Natural killer cell (primary cell): ENCODE data around the gene STMP1. TPM values are rescaled to one million over a fixed set of nuclear protein-coding genes. Genes with fewer than 3 reads are reported as not detected.
"Not testable (repeated sequence)": the region's sequence is repeated elsewhere in the genome, so short reads cannot be mapped to it uniquely, and the experiment has no call there.

Experiments used
- ATAC-seq, 3 donors: fragments of 150-1000 bp in 2 of 3; fragments of 200-7000 bp in 1 of 3; cut with Tn5 transposase; 1 replicate in 1 of 3; 2 replicates in 2 of 3; pipeline ENCODE4 v1.10.0; 2021; ENCODE audit warnings: mild to moderate bottlenecking in 2 of 3, moderate library complexity in 2 of 3
- DNase-seq, 2 donors: peaks; one replicate each; pipeline versions ENCODE4 v3.0.0 to v3.0.0-alpha.2; 2013 to 2021; ENCODE audit warnings: mixed read lengths in 1 of 2
- H3K27ac ChIP-seq: one replicate; pipeline ENCODE4 v1.5.1; 2013; ENCODE audit warnings: mild to moderate bottlenecking, low read length
- H3K27me3 ChIP-seq: one replicate; pipeline ENCODE4 v1.6.1; 2013; ENCODE audit warnings: low read length; ENCODE audit not compliant: control insufficient read depth, insufficient read depth
- H3K36me3 ChIP-seq: one replicate; pipeline ENCODE4 v1.6.1; 2013; ENCODE audit warnings: low read length; ENCODE audit not compliant: control insufficient read depth, insufficient read depth
- H3K4me1 ChIP-seq: one replicate; pipeline ENCODE4 v1.6.1; 2013; ENCODE audit warnings: low read length; ENCODE audit not compliant: control insufficient read depth, insufficient read depth
- H3K4me3 ChIP-seq: one replicate; pipeline ENCODE4 v1.5.1; 2013; ENCODE audit warnings: low read length
- H3K9me3 ChIP-seq: one replicate; pipeline ENCODE4 v1.6.1; 2013; ENCODE audit warnings: low read length; ENCODE audit not compliant: control insufficient read depth, insufficient read depth
- H3K27ac Mint-ChIP-seq, 2 donors: one replicate each; pipeline ENCODE4 v1.8.0; 2022; ENCODE audit warnings: mild to moderate bottlenecking in 2 of 2, mixed read lengths in 2 of 2, moderate library complexity in 1 of 2
- H3K27me3 Mint-ChIP-seq, 2 donors: one replicate each; pipeline ENCODE4 v1.8.0; 2022; ENCODE audit warnings: low read depth in 2 of 2, mixed read lengths in 2 of 2
- H3K36me3 Mint-ChIP-seq: one replicate; pipeline ENCODE4 v1.8.0; 2022; ENCODE audit warnings: mixed read lengths
- H3K4me1 Mint-ChIP-seq, 2 donors: one replicate each; pipeline ENCODE4 v1.8.0; 2022; ENCODE audit warnings: mixed read lengths in 2 of 2
- H3K4me3 Mint-ChIP-seq: one replicate; pipeline ENCODE4 v1.8.0; 2022; ENCODE audit warnings: mild to moderate bottlenecking, moderate library complexity, mixed read lengths
- H3K9me3 Mint-ChIP-seq, 2 donors: one replicate each; pipeline ENCODE4 v1.8.0; 2022; ENCODE audit warnings: mixed read lengths in 2 of 2
- WGBS: methylation state at CpG from one replicate; pipeline ENCODE4 v1.1.7; 2013; ENCODE audit warnings: missing lambda C conversion rate; ENCODE audit not compliant: insufficient coverage; 5-methylcytosine and 5-hydroxymethylcytosine counted together
- intact Hi-C: fragments of 100-400 bp; cut with micrococcal nuclease; formaldehyde crosslinking; loops from one replicate; pipeline ENCODE4 v1.14.2; 2022
- total RNA-seq, 4 donors: library from RNA; stranded (reverse); fragments of 120-200 nt in 1 of 4; gene quantifications; one replicate each; pipeline versions ENCODE4 v1.2.3 to v1.2.4, GENCODE V29; 2013 to 2022
- TF ChIP-seq, protein P1 (sequence below): fragments of 200-600 bp; IDR thresholded peaks from one replicate; pipeline ENCODE4 v1.8.0; 2022; ENCODE audit warnings: antibody characterized with exemption

Gene STMP1
- total RNA-seq, 3 donors from 2014 or later (not counting 1 experiment from before 2014, with no cell fraction given): 19.4 to 25.8 (median 22.3) TPM

DNA sequence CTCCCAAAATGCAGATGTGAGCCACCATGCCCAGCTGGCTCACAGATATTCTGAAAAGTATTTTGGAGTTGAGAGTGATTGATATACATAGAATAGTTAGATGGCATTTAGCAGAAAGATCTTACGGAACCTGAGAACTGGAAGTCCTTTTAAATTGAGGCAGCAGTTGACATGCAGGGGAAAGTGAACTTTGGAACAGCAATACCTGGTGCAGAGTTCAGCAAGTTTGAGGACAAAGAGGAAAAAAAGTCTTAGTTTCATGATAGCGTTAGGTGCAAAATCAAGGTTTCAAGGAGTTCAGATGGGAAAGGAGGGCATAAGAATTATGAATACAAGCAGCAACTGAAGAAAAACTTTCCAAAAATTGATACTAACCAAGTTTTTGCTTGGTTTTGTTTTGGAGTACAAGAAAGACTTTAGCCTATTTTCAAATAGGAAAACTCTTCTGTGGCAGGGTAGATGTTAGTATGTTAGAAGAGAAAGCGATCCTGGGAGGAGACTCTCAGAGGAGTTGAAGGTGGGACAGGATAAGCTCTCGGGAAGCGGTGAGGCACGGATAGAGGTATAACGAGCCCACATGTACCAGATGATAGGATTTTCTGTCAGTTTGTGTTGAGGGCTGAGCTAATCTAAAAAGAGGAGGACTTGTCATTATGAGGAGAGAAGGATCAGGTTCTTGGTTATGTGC lies 28.0 kb upstream of the STMP1 start:
- Histone ChIP-seq H3K4me3 (no peak overlapping the region), H3K4me1 (no peaks in the 10 kb centered on the region), H3K27me3 (no peaks in the 10 kb centered on the region), H3K9me3 (no peaks in the 10 kb centered on the region), H3K36me3 (peaks cover 62% of the 10 kb centered on the region), H3K27ac (no peak overlapping the region)
- DNase-seq (no peak), ATAC-seq (no peak)
- intact Hi-C loops: no loop called here
- TF ChIP-seq, protein P1, sequence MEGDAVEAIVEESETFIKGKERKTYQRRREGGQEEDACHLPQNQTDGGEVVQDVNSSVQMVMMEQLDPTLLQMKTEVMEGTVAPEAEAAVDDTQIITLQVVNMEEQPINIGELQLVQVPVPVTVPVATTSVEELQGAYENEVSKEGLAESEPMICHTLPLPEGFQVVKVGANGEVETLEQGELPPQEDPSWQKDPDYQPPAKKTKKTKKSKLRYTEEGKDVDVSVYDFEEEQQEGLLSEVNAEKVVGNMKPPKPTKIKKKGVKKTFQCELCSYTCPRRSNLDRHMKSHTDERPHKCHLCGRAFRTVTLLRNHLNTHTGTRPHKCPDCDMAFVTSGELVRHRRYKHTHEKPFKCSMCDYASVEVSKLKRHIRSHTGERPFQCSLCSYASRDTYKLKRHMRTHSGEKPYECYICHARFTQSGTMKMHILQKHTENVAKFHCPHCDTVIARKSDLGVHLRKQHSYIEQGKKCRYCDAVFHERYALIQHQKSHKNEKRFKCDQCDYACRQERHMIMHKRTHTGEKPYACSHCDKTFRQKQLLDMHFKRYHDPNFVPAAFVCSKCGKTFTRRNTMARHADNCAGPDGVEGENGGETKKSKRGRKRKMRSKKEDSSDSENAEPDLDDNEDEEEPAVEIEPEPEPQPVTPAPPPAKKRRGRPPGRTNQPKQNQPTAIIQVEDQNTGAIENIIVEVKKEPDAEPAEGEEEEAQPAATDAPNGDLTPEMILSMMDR: no peak
- no peaks in the 10 kb centered on the region for H3K9me3 Mint-ChIP-seq
- no peaks in the 10 kb centered on the region for H3K4me1 Mint-ChIP-seq
- WGBS: over 99% methylated on average over 7 of the region's 7 CpGs
- no peak overlapping the region for H3K27ac Mint-ChIP-seq
- H3K4me3 Mint-ChIP-seq: no peak overlapping the region
- H3K27me3 Mint-ChIP-seq: no peaks in the 10 kb centered on the region
- H3K36me3 Mint-ChIP-seq: peaks cover 17% of the 10 kb centered on the region

DNA sequence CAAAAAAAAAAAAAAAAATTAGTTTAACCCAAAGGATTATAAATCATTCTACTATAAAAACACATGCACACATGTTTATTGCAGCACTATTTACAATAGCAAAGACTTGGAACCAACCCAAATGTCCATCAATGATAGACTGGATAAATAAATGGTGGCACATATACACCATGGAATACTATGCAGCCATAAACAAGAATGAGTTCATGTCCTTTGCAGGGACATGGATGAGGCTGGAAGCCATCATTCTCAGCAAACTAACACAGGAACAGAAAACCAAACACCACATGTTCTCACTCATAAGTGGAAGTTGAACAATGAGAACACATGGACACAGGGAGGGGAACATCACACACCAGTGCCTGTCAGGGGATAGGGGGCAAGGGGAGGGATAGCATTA lies 22.6 kb upstream of the STMP1 start:
- peaks cover 63% of the 10 kb centered on the region for H3K36me3 ChIP-seq
- H3K4me1 Mint-ChIP-seq, H3K27ac Mint-ChIP-seq, H3K4me3 Mint-ChIP-seq, H3K9me3 Mint-ChIP-seq, H3K4me3 ChIP-seq, H3K4me1 ChIP-seq, H3K27me3 ChIP-seq, DNase-seq, intact Hi-C loops, H3K27me3 Mint-ChIP-seq, H3K9me3 ChIP-seq, H3K27ac ChIP-seq, ATAC-seq: not testable (repeated sequence)
- peaks cover 18% of the 10 kb centered on the region for H3K36me3 Mint-ChIP-seq

DNA sequence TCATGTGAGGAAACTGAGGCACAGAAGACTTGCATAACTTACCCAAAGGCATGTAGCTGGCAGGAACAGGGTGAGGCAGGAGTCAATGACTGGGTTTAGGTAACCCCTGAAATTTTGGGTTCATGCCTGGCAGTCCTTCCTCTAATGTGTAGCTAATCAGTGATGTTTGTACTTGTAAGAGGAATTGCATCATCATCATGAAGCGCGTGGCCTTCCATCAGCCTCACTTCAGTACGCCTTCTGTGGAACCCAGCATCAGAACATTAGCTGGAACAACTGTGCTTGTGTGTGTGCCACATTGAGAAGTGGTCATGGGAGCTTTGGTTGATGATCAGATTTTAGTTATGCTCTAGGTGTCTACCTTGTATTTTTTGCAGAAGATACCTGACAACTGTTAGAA lies 18.2 kb upstream of the STMP1 start:
- 80% methylated on average over 3 of the region's 3 CpGs for WGBS
- Mint-ChIP-seq H3K27me3 (no peaks in the 10 kb centered on the region), H3K27ac (no peak overlapping the region), H3K36me3 (peaks cover 28% of the 10 kb centered on the region), H3K4me1 (peaks cover 0 to 7% of the 10 kb centered on the region in 2 donors), H3K4me3 (no peak overlapping the region), H3K9me3 (no peaks in the 10 kb centered on the region)
- Histone ChIP-seq H3K4me3 (no peak overlapping the region), H3K27me3 (no peaks in the 10 kb centered on the region), H3K4me1 (no peaks in the 10 kb centered on the region), H3K9me3 (no peaks in the 10 kb centered on the region), H3K36me3 (peaks cover 61% of the 10 kb centered on the region), H3K27ac (no peak overlapping the region)
- DNase-seq: no peak
- intact Hi-C loops: no loop called here
- ATAC-seq: no peak
- TF ChIP-seq, protein P1: no peak

DNA sequence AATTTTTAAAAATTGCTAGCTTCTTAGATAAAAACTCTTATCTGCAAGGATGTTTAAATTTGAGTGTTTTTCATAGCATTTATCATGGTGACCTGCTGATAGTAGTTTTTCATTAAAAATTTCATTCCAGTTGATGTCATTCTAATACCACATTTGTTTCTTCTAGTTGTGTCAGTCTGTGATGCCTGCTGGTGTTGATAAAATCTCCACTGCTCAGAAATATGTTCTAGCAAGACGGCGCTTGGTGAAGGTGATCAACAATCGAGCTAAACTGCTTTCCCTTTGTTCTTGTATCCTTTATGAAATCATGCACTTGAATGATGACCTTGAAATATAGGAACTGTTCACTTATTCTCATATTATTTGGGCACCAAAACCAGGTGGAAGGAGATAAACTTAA lies 17.6 kb upstream of the STMP1 start:
- H3K9me3 ChIP-seq: no peaks in the 10 kb centered on the region
- no peak for DNase-seq
- H3K27me3 ChIP-seq: no peaks in the 10 kb centered on the region
- H3K27me3 Mint-ChIP-seq: no peaks in the 10 kb centered on the region
- H3K9me3 Mint-ChIP-seq: no peaks in the 10 kb centered on the region
- no peak overlapping the region for H3K27ac ChIP-seq
- H3K27ac Mint-ChIP-seq: no peak overlapping the region
- no peak overlapping the region for H3K4me3 ChIP-seq
- no peak overlapping the region for H3K4me3 Mint-ChIP-seq
- peaks cover 0 to 7% of the 10 kb centered on the region in 2 donors for H3K4me1 Mint-ChIP-seq
- WGBS: 92% methylated on average over 2 of the region's 3 CpGs
- TF ChIP-seq, protein P1: no peak
- no peaks in the 10 kb centered on the region for H3K4me1 ChIP-seq
- H3K36me3 Mint-ChIP-seq: peaks cover 28% of the 10 kb centered on the region
- intact Hi-C loops: loop anchor here (1.0 kb wide), 1 partner anchor 363 kb away; no protein-coding TSS in a partner anchor
- H3K36me3 ChIP-seq: peaks cover 57% of the 10 kb centered on the region
- ATAC-seq: no peak
